HL-60 (cell line): ENCODE measurements around the gene TMEM273.

Experiments
- CTCF ChIP-seq: IDR thresholded peaks from one replicate; pipeline ENCODE4 v1.5.1; 2011; ENCODE audit warnings: low read length, control low read depth, inconsistent platforms; ENCODE audit not compliant: insufficient read depth
- POLR2AphosphoS5 ChIP-seq: IDR thresholded peaks from 2 replicates; pipeline ENCODE4 v1.6.1; 2012; ENCODE audit warnings: low read depth

- TF ChIP-seq POLR2AphosphoS5, result no peak
- no peak for TF ChIP-seq CTCF
Measured at GRCh38 chr10:49160814-49161213, 27.4 kb downstream of the TMEM273 start.
